Smooth muscle cell (in vitro differentiated cells): ENCODE data around the gene MRPL55. TPM values are rescaled to one million over a fixed set of nuclear protein-coding genes. Genes with fewer than 3 reads are reported as not detected.

Source experiments
- DNase-seq: peaks from one replicate; lab custom pipeline; 2025; ENCODE audit not compliant: unreplicated experiment; lab: John Stamatoyannopoulos, UW
- H2AFZ ChIP-seq: fragments of 200-600 bp; sonication (generic); 2 replicates; pipeline ENCODE4 v1.6.0; 2016; ENCODE audit warnings: antibody characterized with exemption, low read depth, mild to moderate bottlenecking
- H3F3A ChIP-seq: fragments of 200-600 bp; sonication (generic); 2 replicates; pipeline ENCODE4 v1.6.0; 2017; ENCODE audit warnings: antibody characterized with exemption, low read depth
- H3K27ac ChIP-seq: fragments of 200-600 bp; sonication (generic); 2 replicates; pipeline ENCODE4 v1.5.1; 2016; ENCODE audit warnings: low read depth, mild to moderate bottlenecking
- H3K27me3 ChIP-seq: fragments of 200-600 bp; sonication (generic); 2 replicates; pipeline ENCODE4 v1.6.1; 2016; ENCODE audit warnings: low read depth, mild to moderate bottlenecking
- H3K36me3 ChIP-seq: fragments of 200-600 bp; sonication (generic); 2 replicates; pipeline ENCODE4 v1.5.1; 2016; ENCODE audit warnings: low read depth
- H3K4me1 ChIP-seq: fragments of 200-600 bp; sonication (generic); 2 replicates; pipeline ENCODE4 v1.5.1; 2016; ENCODE audit warnings: low read depth
- H3K4me2 ChIP-seq: fragments of 200-600 bp; sonication (generic); 2 replicates; pipeline ENCODE4 v1.6.0; 2016; ENCODE audit warnings: mild to moderate bottlenecking
- H3K4me3 ChIP-seq: fragments of 200-600 bp; sonication (generic); 2 replicates; pipeline ENCODE4 v1.5.1; 2016; ENCODE audit warnings: mild to moderate bottlenecking
- H3K79me2 ChIP-seq: fragments of 200-600 bp; sonication (generic); 2 replicates; pipeline ENCODE4 v1.6.0; 2016; ENCODE audit warnings: low read depth, mild to moderate bottlenecking
- H3K9ac ChIP-seq: fragments of 200-600 bp; sonication (generic); 2 replicates; pipeline ENCODE4 v1.6.0; 2016; ENCODE audit warnings: low read depth
- H3K9me3 ChIP-seq: fragments of 200-600 bp; sonication (generic); replicated peaks from 2 replicates; pipeline ENCODE4 v1.5.1; 2016; ENCODE audit warnings: low read depth
- H4K20me1 ChIP-seq: fragments of 200-600 bp; sonication (generic); 2 replicates; pipeline ENCODE4 v1.6.0; 2016; ENCODE audit warnings: low read depth
- CTCF ChIP-seq: fragments of 200-600 bp; sonication (generic); IDR thresholded peaks from 2 replicates; pipeline ENCODE4 v1.5.1; 2017; ENCODE audit warnings: borderline replicate concordance, mild to moderate bottlenecking, antibody characterized with exemption; ENCODE audit not compliant: insufficient read depth, poor library complexity, severe bottlenecking
- WGBS: methylation state at CpG from one replicate; pipeline ENCODE4 v1.1.7; 2016; ENCODE audit warnings: low lambda C conversion rate; 5-methylcytosine and 5-hydroxymethylcytosine counted together
- polyA plus RNA-seq: library from polyadenylated mRNA; unstranded; fragments of >200 nt; fragmentation: Nextera tagmentation; extraction: Ambion mirVana; gene quantifications from 2 replicates; pipeline ENCODE4 v1.2.1, GENCODE V29; 2016
- total RNA-seq: library from RNA; depleted of rRNA; stranded (reverse); fragments of >200 nt; gene quantifications from 2 replicates; pipeline ENCODE4 v1.2.3, GENCODE V29; 2014

The MRPL55 gene
- total and polyA plus RNA-seq, 2 experiments from 2014 or later = 83.4 to 178 TPM

GRCh38 chr1:228152097-228152917 lies 43.2 kb upstream of the MRPL55 start:
- DNase-seq = no peak
- H3K27ac ChIP-seq = no peak overlapping the region

GRCh38 chr1:228151180-228151925 lies 42.3 kb upstream of the MRPL55 start:
- H3K79me2 ChIP-seq = no peaks in the 10 kb centered on the region
- no peak overlapping the region for H3K4me2 ChIP-seq
- no peak overlapping the region for H3K9ac ChIP-seq
- H4K20me1 ChIP-seq = peaks cover 45% of the 10 kb centered on the region
- 93% methylated on average over 12 of the region's 12 CpGs for WGBS
- H3K36me3 ChIP-seq = no peaks in the 10 kb centered on the region
- no peaks in the 10 kb centered on the region for H3F3A ChIP-seq
- H3K4me3 ChIP-seq = no peak overlapping the region
- no peak for DNase-seq
- no peaks in the 10 kb centered on the region for H3K27me3 ChIP-seq
- H3K9me3 ChIP-seq = no peaks in the 10 kb centered on the region
- peaks cover 8% of the 10 kb centered on the region for H3K4me1 ChIP-seq
- no peak for TF ChIP-seq CTCF
- H2AFZ ChIP-seq = no peak overlapping the region
- no peak overlapping the region for H3K27ac ChIP-seq

More at GRCh38 chr1:228152097-228152917, 43.2 kb upstream of the MRPL55 start:
- Histone ChIP-seq H3K9me3 (no peaks in the 10 kb centered on the region), H3K4me2 (no peak overlapping the region), H3K27me3 (no peaks in the 10 kb centered on the region), H3K9ac (no peak overlapping the region), H3K79me2 (no peaks in the 10 kb centered on the region), H3K4me1 (peaks cover 8% of the 10 kb centered on the region), H3F3A (no peaks in the 10 kb centered on the region), H3K4me3 (no peak overlapping the region), H2AFZ (no peak overlapping the region), H4K20me1 (peaks cover 35% of the 10 kb centered on the region), H3K36me3 (no peaks in the 10 kb centered on the region)
- TF ChIP-seq CTCF = no peak
- WGBS = 92% methylated on average over 19 of the region's 19 CpGs

- Histone ChIP-seq H3K27ac (no peak overlapping the region), H3K79me2 (peaks cover 3% of the 10 kb centered on the region), H2AFZ (no peak overlapping the region), H3K9me3 (no peaks in the 10 kb centered on the region), H3K27me3 (no peaks in the 10 kb centered on the region), H3K4me2 (no peak overlapping the region), H4K20me1 (peaks cover 52% of the 10 kb centered on the region), H3K9ac (no peak overlapping the region), H3K36me3 (no peaks in the 10 kb centered on the region), H3K4me3 (no peak overlapping the region), H3F3A (no peaks in the 10 kb centered on the region), H3K4me1 (peaks cover 8% of the 10 kb centered on the region)
- no peak for DNase-seq
- TF ChIP-seq CTCF = no peak
- WGBS = 87% methylated on average over 17 of the region's 17 CpGs
These were observed 41.5 kb upstream of the MRPL55 start for GRCh38 chr1:228150461-228151179.
